ENCODE data around the gene INO80B.

- no peak for TF ChIP-seq GATA3 (IDR thresholded peaks at IDR 0.05; ENCODE audit: borderline replicate concordance)
- no peak for TF ChIP-seq CBX2 (IDR thresholded peaks at IDR 0.05; ENCODE audit: borderline replicate concordance, low read depth)
- TF ChIP-seq RAD21 (conservative IDR thresholded peaks at IDR 0.05 in 1 of 2, IDR thresholded peaks at IDR 0.05 in 1 of 2), result no peak
- TF ChIP-seq CTCF (IDR thresholded peaks at IDR 0.05), result no peak
- no peak for TF ChIP-seq MAX (IDR thresholded peaks at IDR 0.05)
- TF ChIP-seq HOXB13 (CRISPR knock-in tag; IDR thresholded peaks at IDR 0.05; ENCODE audit: low read depth), result no peak
- TF ChIP-seq EP300 (IDR thresholded peaks at IDR 0.05), result no peak
- no peak for TF ChIP-seq MAFK (IDR thresholded peaks at IDR 0.05; ENCODE audit: partially characterized antibody)
- TF ChIP-seq SMC3 (IDR thresholded peaks at IDR 0.05), result no peak
Measured at GRCh38 chr2:74426181-74426758, 28.6 kb upstream of the INO80B start.
